HepG2 (cell line): Measurements from ENCODE around the gene ZDHHC14. TPM values are rescaled to one million over a fixed set of nuclear protein-coding genes. Genes with fewer than 3 reads are reported as not detected.
A peak's percentile ranks its signal among the peaks of the same experiment; 100 is the strongest.

Experiments
- ATAC-seq: fragments of 200-7000 bp; cut with Tn5 transposase; 3 replicates; pipeline ENCODE4 v1.9.1; 2020; ENCODE audit warnings: mild to moderate bottlenecking, moderate library complexity
- BruUV-seq: library from RNA; stranded (reverse); fragments of 400-500 nt; replicated peaks from 2 replicates; lab custom pipeline; 2021; lab: Mats Ljungman, UMichigan
- CTCF ChIA-PET: fragments of 300-600 bp; formaldehyde crosslinking; extraction: SDS; loops from one replicate; lab custom pipeline; 2021; ENCODE audit warnings: low total read pairs, inconsistent platforms, low intra/inter-chr PET ratio; lab: Yijun Ruan, JAX
- POLR2A ChIA-PET: fragments of 350-600 bp; sonication (Branson Sonifier 250); formaldehyde crosslinking; loops from one replicate; lab custom pipeline; 2020; ENCODE audit warnings: antibody characterized with exemption, inconsistent platforms; lab: Yijun Ruan, JAX
- DNase-seq: peaks from one replicate; pipeline ENCODE4 v3.0.0-alpha.2; 2015; ENCODE audit warnings: low spot score
- FAIRE-seq: peaks from 3 replicates; lab custom pipeline; 2011; peaks lifted over from hg19 to GRCh38; lab: Jason Lieb, UNC
- H2AFZ ChIP-seq: one replicate; pipeline ENCODE4 v1.6.1; 2011; ENCODE audit warnings: low read length, inconsistent platforms
- H3K27ac ChIP-seq: fragments of 300-600 bp; 3 replicates; pipeline ENCODE4 v1.8.0; 2011; ENCODE audit warnings: mixed run types, mild to moderate bottlenecking, mixed read lengths, low read length, inconsistent platforms; ENCODE audit not compliant: insufficient read depth; ENCODE audit errors: extremely low read length
- H3K27me3 ChIP-seq, 2 experiments: fragments of 200-600 bp in 1 of 2; 2 replicates in 1 of 2; 3 replicates in 1 of 2; pipeline versions ENCODE4 v1.6.0 to v1.8.0; 2011; ENCODE audit warnings: low read length in 2 of 2, mild to moderate bottlenecking in 2 of 2, moderate library complexity in 2 of 2, inconsistent platforms in 1 of 2; ENCODE audit not compliant: insufficient read depth in 2 of 2, control insufficient read depth in 1 of 2
- H3K36me3 ChIP-seq, 2 experiments: fragments of 200-600 bp in 1 of 2; replicated peaks in 1 of 2; 2 replicates in 1 of 2; 3 replicates in 1 of 2; pipeline versions ENCODE4 v1.5.1 to v1.8.0; 2011; ENCODE audit warnings: low read length in 2 of 2, inconsistent platforms in 1 of 2; ENCODE audit not compliant: insufficient read depth in 2 of 2, control insufficient read depth in 1 of 2
- H3K4me1 ChIP-seq: 2 replicates; pipeline ENCODE4 v1.5.1; 2012; ENCODE audit warnings: low read length, inconsistent platforms; ENCODE audit not compliant: insufficient read depth
- H3K4me2 ChIP-seq: 2 replicates; pipeline ENCODE4 v1.6.0; 2011; ENCODE audit warnings: low read depth, low read length, inconsistent platforms
- H3K4me3 ChIP-seq, 3 experiments: fragments of 200-600 bp in 1 of 3; sonication (generic), shearing (Covaris generic) in 1 of 3; replicated peaks in 1 of 3; 2 replicates each; pipeline ENCODE4 v1.5.1; 2011 to 2016; ENCODE audit warnings: low read length in 3 of 3, inconsistent platforms in 2 of 3, low read depth in 2 of 3, mild to moderate bottlenecking in 2 of 3, control low read depth in 1 of 3, mixed read lengths in 1 of 3; ENCODE audit not compliant: insufficient read depth in 1 of 3
- H3K79me2 ChIP-seq: one replicate; pipeline ENCODE4 v1.6.1; 2011; ENCODE audit warnings: low read length, inconsistent platforms; ENCODE audit not compliant: insufficient read depth
- H3K9ac ChIP-seq: 2 replicates; pipeline ENCODE4 v1.6.0; 2011; ENCODE audit warnings: mild to moderate bottlenecking, low read depth, low read length, inconsistent platforms; ENCODE audit not compliant: insufficient read depth
- H3K9me3 ChIP-seq: 2 replicates; pipeline ENCODE4 v1.5.1; 2012; ENCODE audit warnings: mild to moderate bottlenecking, low read length
- H4K20me1 ChIP-seq: 2 replicates; pipeline ENCODE4 v1.6.0; 2011; ENCODE audit warnings: inconsistent platforms, mild to moderate bottlenecking, low read length, moderate library complexity; ENCODE audit not compliant: insufficient read depth
- ATRX ChIP-seq: sonication (generic); formaldehyde crosslinking; IDR thresholded peaks from 2 replicates; pipeline ENCODE4 v1.4.0; 2020; ENCODE audit warnings: missing genetic modification reagents, borderline replicate concordance
- BRF2 ChIP-seq: sonication (generic); formaldehyde crosslinking; IDR thresholded peaks from 2 replicates; pipeline ENCODE4 v1.8.1; 2022; ENCODE audit warnings: mild to moderate bottlenecking, missing genetic modification reagents
- FOXK1 ChIP-seq: sonication (generic); formaldehyde crosslinking; IDR thresholded peaks from 2 replicates; pipeline ENCODE4 v1.4.0; 2020; ENCODE audit warnings: low read depth, missing genetic modification reagents, borderline replicate concordance
- IRX3 ChIP-seq: sonication (generic); formaldehyde crosslinking; IDR thresholded peaks from 2 replicates; pipeline ENCODE4 v1.8.1; 2023; ENCODE audit warnings: mild to moderate bottlenecking, low read depth, missing genetic modification reagents, borderline replicate concordance
- MBD4 ChIP-seq: IDR thresholded peaks from 2 replicates; pipeline ENCODE4 v1.6.1; 2012; ENCODE audit warnings: low read length, inconsistent platforms, borderline replicate concordance
- NCOA2 ChIP-seq: sonication (generic); formaldehyde crosslinking; IDR thresholded peaks from 2 replicates; pipeline ENCODE4 v1.8.0; 2022; ENCODE audit warnings: inconsistent platforms
- ZNF230 ChIP-seq: sonication (generic); formaldehyde crosslinking; IDR thresholded peaks from 2 replicates; pipeline ENCODE4 v1.4.0; 2020; ENCODE audit warnings: mild to moderate bottlenecking, missing genetic modification reagents
- ZNF687 ChIP-seq: sonication (generic); formaldehyde crosslinking; IDR thresholded peaks from 2 replicates; pipeline ENCODE4 v1.5.1; 2020; ENCODE audit warnings: mild to moderate bottlenecking, missing genetic modification reagents, moderate library complexity
- ZSCAN20 ChIP-seq: sonication (generic); formaldehyde crosslinking; IDR thresholded peaks from 2 replicates; pipeline ENCODE4 v1.4.0; 2020; ENCODE audit warnings: missing genetic modification reagents, mild to moderate bottlenecking, borderline replicate concordance
- WGBS: methylation state at CpG from one replicate; pipeline ENCODE4 v1.1.6; 2017; ENCODE audit warnings: low lambda C conversion rate; 5-methylcytosine and 5-hydroxymethylcytosine counted together
- in situ Hi-C: cut with HindIII; loops from 2 replicates; pipeline ENCODE4 v1.10.0; 2017; ENCODE audit warnings: low pct_unique_long_range_greater_than_20kb; ENCODE audit not compliant: extremely low pct_ligation_motif_present
- intact Hi-C: fragments of 100-400 bp; cut with micrococcal nuclease; formaldehyde crosslinking; loops from one replicate; pipeline ENCODE4 v1.10.0; 2022; ENCODE audit not compliant: unreplicated experiment
- polyA plus RNA-seq, 8 experiments: library from polyadenylated mRNA; depleted of rRNA in 3 of 8; stranded (reverse) in 7 of 8; unstranded in 1 of 8; fragments of >200 nt; fragmentation: Illumina TruSeq in 4 of 8; extraction: Trizol in 4 of 8; gene quantifications; 2 replicates each; pipeline versions ENCODE4 v1.2.1 to v1.2.3, GENCODE V29; 2011 to 2016; ENCODE audit warnings: low read depth in 4 of 8, missing spikeins in 1 of 8, mixed read lengths in 1 of 8; ENCODE audit not compliant: insufficient read depth in 1 of 8
- total RNA-seq, 5 experiments: library from RNA; depleted of rRNA; stranded (reverse); fragments of >200 nt; fragmentation: Illumina TruSeq; extraction: Trizol; gene quantifications; 2 replicates each; pipeline ENCODE4 v1.2.3, GENCODE V29; 2016; ENCODE audit warnings: low read depth in 1 of 5

Gene ZDHHC14
- total and polyA plus RNA-seq, 2 of the 13 experiments (the other 11 are each of a cell fraction or from before 2014, with no cell fraction given), result 3.7 to 9.5 TPM

- Histone ChIP-seq H3K9me3 (no peaks in the 10 kb centered on the region), H3K36me3 (peaks cover 3 to 13% of the 10 kb centered on the region in 2 experiments; a peak in 4 of 5 replicates), H4K20me1 (no peaks in the 10 kb centered on the region), H3K9ac (no peak overlapping the region), H3K4me1 (peaks cover 56% of the 10 kb centered on the region), H3K27me3 (no peaks in the 10 kb centered on the region), H3K27ac (no peak overlapping the region), H3K4me3 (no peak overlapping the region), H3K79me2 (peaks cover 7% of the 10 kb centered on the region), H2AFZ (no peak overlapping the region), H3K4me2 (no peak overlapping the region)
- in situ Hi-C loops (no loop called here), intact Hi-C loops (loop anchor here (2.0 kb wide), 1 partner anchor 55 kb away; no protein-coding TSS in a partner anchor)
- POLR2A ChIA-PET, result interaction anchor here (1.9 to 7.2 kb wide), 4 partner anchors 10 to 218 kb away, joined by 4 to 112 read pairs (median 16); partner anchors contain the start of gene TMEM242
- ATAC-seq, result no peak
- 0 out of 2 replicates have a peak, but pooled peaks have one; percentile 20 for TF ChIP-seq FOXK1 (CRISPR knock-in tag)
- TF ChIP-seq ZNF230 (CRISPR knock-in tag), result 0 out of 2 replicates have a peak, but pooled peaks have one; percentile 30
- TF ChIP-seq ZSCAN20 (CRISPR knock-in tag), result no peak
- WGBS, result 77% methylated on average over 13 of the region's 13 CpGs
- no TSS peak for BruUV-seq
- FAIRE-seq, result no peak
- DNase-seq, result no peak
- CTCF ChIA-PET, result no interaction called here
These were observed 160.8 kb downstream of the ZDHHC14 start for GRCh38 chr6:157541618-157542413.

- CTCF ChIA-PET, result no interaction called here
- TF ChIP-seq ATRX (no peak), MBD4 (no peak), NCOA2 (CRISPR knock-in tag) (no peak), ZNF687 (CRISPR knock-in tag) (peak; percentile 24; the same call in 1 of the 2 replicates), IRX3 (CRISPR knock-in tag) (peak; percentile 53; the same call in 1 of the 2 replicates), BRF2 (CRISPR knock-in tag) (peak; percentile 66; the same call in 1 of the 2 replicates)
These were observed 161.6 kb downstream of the ZDHHC14 start for GRCh38 chr6:157542414-157543160.

More at GRCh38 chr6:157542414-157543160, 161.6 kb downstream of the ZDHHC14 start:
- Histone ChIP-seq H3K9me3 (no peaks in the 10 kb centered on the region), H3K4me2 (no peak overlapping the region), H2AFZ (no peak overlapping the region), H3K27me3 (no peaks in the 10 kb centered on the region), H3K4me1 (peaks cover 48% of the 10 kb centered on the region), H4K20me1 (no peaks in the 10 kb centered on the region), H3K9ac (no peak overlapping the region), H3K4me3 (no peak overlapping the region), H3K36me3 (peaks cover 3 to 13% of the 10 kb centered on the region in 2 experiments; a peak in 4 of 5 replicates), H3K27ac (no peak overlapping the region), H3K79me2 (peaks cover 7% of the 10 kb centered on the region)
- FAIRE-seq (no peak), DNase-seq (no peak), ATAC-seq (no peak)
- in situ Hi-C loops (no loop called here), intact Hi-C loops (no loop called here)
- WGBS, result 88% methylated on average over 21 of the region's 21 CpGs
- no TSS peak for BruUV-seq
- POLR2A ChIA-PET, result interaction anchor here (1.7 to 7.2 kb wide), 5 partner anchors 7 to 218 kb away, joined by 4 to 112 read pairs (median 11); partner anchors contain the start of gene TMEM242
